Measurements from ENCODE around the gene TSPAN8.

The TSPAN8 gene

DNA sequence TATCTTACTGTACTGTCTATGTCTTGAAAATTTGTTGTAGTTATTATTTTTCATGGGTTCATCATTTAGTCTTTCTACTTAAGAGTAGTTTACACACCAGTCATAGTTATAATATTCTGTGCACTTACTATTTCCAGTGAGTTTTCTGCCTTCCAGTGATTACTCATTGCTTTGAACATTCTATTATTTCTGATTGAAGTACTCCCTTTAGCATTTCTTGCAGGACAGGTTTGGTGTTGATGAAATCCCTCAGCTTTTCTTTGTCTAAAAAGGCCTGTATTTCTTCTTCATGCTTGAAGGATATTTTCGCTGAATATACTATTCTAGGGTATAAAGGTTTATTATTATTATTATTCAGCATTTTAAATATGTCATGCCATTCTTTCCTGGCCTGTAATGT is 66.8 kb downstream of the TSPAN8 start:
- TF ChIP-seq, protein P1, sequence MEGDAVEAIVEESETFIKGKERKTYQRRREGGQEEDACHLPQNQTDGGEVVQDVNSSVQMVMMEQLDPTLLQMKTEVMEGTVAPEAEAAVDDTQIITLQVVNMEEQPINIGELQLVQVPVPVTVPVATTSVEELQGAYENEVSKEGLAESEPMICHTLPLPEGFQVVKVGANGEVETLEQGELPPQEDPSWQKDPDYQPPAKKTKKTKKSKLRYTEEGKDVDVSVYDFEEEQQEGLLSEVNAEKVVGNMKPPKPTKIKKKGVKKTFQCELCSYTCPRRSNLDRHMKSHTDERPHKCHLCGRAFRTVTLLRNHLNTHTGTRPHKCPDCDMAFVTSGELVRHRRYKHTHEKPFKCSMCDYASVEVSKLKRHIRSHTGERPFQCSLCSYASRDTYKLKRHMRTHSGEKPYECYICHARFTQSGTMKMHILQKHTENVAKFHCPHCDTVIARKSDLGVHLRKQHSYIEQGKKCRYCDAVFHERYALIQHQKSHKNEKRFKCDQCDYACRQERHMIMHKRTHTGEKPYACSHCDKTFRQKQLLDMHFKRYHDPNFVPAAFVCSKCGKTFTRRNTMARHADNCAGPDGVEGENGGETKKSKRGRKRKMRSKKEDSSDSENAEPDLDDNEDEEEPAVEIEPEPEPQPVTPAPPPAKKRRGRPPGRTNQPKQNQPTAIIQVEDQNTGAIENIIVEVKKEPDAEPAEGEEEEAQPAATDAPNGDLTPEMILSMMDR (IDR thresholded peaks at IDR 0.05; ENCODE audit: poor library complexity, severe bottlenecking), result no peak
- Histone ChIP-seq H3K4me1 (ENCODE audit: insufficient read depth, poor library complexity, severe bottlenecking) (no peaks in the 10 kb centered on the region), H3K4me3 (ENCODE audit: severe bottlenecking) (no peak overlapping the region), H3K27ac (ENCODE audit: poor library complexity, severe bottlenecking) (no peak overlapping the region), H3K9me3 (ENCODE audit: severe bottlenecking) (no peaks in the 10 kb centered on the region), H3K36me3 (ENCODE audit: low read depth) (no peaks in the 10 kb centered on the region), H3K27me3 (ENCODE audit: insufficient read depth, poor library complexity, severe bottlenecking) (no peaks in the 10 kb centered on the region)
- DNase-seq (ENCODE audit: low spot score) (no peak), ATAC-seq (ENCODE audit: low read depth) (no peak)

DNA sequence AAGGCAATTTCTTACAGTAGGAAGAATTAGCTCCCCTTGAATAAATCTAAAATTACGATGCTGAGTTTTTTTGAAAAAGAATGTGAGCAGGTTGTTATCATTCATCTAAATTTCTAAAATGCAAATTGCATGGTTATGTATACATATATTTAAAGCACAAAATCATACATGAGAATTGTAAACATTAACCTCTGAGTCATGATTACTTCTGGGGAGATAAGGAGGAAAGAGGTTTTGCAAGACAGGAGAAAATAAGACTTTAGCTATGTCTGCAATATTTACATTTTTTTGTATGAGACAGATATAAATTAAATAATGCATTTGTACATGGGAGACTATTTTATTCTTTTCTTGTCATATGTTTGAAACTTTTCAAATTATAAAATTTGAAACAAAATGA is 72.2 kb downstream of the TSPAN8 start:
- Histone ChIP-seq H3K36me3 (ENCODE audit: low read depth) (no peaks in the 10 kb centered on the region), H3K4me3 (ENCODE audit: severe bottlenecking) (no peak overlapping the region), H3K4me1 (ENCODE audit: insufficient read depth, poor library complexity, severe bottlenecking) (no peaks in the 10 kb centered on the region), H3K27ac (ENCODE audit: poor library complexity, severe bottlenecking) (no peak overlapping the region), H3K27me3 (ENCODE audit: insufficient read depth, poor library complexity, severe bottlenecking) (no peaks in the 10 kb centered on the region), H3K9me3 (ENCODE audit: severe bottlenecking) (no peaks in the 10 kb centered on the region)
- TF ChIP-seq, protein P1 (IDR thresholded peaks at IDR 0.05; ENCODE audit: poor library complexity, severe bottlenecking), result no peak
- DNase-seq (ENCODE audit: low spot score) (no peak), ATAC-seq (ENCODE audit: low read depth) (no peak)

DNA sequence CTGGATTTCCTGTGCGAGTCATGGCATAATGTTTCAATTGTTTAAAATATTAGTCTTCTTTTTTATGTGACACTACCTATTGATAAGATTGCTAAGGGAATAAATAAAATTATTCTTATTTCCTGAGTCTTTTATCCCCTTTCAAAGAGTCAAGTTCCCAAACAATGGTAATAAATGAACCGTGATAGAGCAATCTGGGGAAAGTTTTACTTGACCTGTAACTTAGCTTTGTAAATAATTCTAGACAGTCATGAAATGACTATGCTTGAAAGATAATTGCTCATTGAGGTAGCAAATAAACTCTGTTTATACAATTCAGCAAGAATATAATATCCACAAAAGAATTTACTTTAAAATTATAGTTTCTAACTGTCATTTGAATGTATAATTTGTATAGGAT is 82.1 kb downstream of the TSPAN8 start:
- H3K4me3 ChIP-seq (ENCODE audit: severe bottlenecking), result no peak overlapping the region
- H3K27ac ChIP-seq (ENCODE audit: poor library complexity, severe bottlenecking), result no peak overlapping the region
- H3K36me3 ChIP-seq (ENCODE audit: low read depth), result no peaks in the 10 kb centered on the region
- no peaks in the 10 kb centered on the region for H3K27me3 ChIP-seq (ENCODE audit: insufficient read depth, poor library complexity, severe bottlenecking)
- no peak for ATAC-seq (ENCODE audit: low read depth)
- H3K9me3 ChIP-seq (ENCODE audit: severe bottlenecking), result no peaks in the 10 kb centered on the region
- no peaks in the 10 kb centered on the region for H3K4me1 ChIP-seq (ENCODE audit: insufficient read depth, poor library complexity, severe bottlenecking)
- TF ChIP-seq, protein P1 (IDR thresholded peaks at IDR 0.05; ENCODE audit: poor library complexity, severe bottlenecking), result no peak
- no peak for DNase-seq (ENCODE audit: low spot score)

Data from RWPE2 (cell line).